GM18867 (cell line): ENCODE measurements around the gene ROCK2.
"Not testable (repeated sequence)": the region's sequence is repeated elsewhere in the genome, so short reads cannot be mapped to it uniquely, and the experiment has no call there.

ENCODE experiments used
- ATAC-seq: cut with Tn5 transposase; IDR thresholded peaks from one replicate; pipeline ENCODE4 v1.9.1; 2021; ENCODE audit warnings: mild to moderate bottlenecking, moderate library complexity; ENCODE audit not compliant: unreplicated experiment

ROCK2 gene

DNA sequence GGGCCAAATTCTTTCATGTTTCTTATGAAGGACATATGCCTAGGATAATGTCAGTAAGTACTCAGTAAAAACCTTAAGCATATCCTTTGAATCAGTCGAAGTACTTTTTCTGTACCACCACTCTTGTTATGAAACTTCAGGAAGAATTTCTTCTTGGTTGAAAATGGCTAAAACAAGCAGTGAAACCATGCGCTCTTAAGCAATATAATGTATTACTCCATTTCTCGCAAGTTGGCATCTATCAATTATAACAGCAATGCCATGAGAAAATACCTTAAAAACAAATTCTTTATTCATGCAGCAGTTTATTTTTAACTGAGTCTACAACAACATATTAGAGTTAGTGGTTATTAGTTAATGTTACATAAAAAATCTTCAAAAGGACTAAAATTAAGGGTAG lies 148.2 kb downstream of the ROCK2 start:
- ATAC-seq: no peak

GRCh38 chr2:11187731-11188130 lies 156.7 kb downstream of the ROCK2 start:
- ATAC-seq: no peak

DNA sequence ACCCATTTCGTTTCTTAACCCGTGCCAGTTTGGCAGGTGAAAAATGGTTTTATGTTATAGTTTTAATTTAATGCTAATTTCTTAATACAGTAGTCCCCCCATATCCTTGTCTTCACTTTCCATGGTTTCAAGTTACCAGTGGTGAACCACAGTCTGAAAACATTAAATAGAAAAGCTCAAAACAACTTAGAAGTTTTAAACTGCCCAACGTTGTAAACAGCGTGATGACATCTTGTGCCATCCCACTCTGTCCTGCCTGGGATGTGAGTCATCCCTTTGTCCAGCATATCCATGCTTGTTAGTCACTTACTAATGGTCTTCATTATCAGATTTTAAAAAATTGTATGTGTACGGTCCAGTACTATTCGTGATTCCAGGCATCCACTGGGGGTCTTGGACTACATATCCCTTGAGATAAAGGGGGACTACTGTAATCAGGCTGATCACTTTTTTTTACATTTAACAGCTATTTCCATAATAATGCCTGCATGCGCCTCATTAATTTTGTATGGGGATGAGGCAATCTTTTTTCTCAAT lies 157.3 kb downstream of the ROCK2 start:
- ATAC-seq: no peak

DNA sequence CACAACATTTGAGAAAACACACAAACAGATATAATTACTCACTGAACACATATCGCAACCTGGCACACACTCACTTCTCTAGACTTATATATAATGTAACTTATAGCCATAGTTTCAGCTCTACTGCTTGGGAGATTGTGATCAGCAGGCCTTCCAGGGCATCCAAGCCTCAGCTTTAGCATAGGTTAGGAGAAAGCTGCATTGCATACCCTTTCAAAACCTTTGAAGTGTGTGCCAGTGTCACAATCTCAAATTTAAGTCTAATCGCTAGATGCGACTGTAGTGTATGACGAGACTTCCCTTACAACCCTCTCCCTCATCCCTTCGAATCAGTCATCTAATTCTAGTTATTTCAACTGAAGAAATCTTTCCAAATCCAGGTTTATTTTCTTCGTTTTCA lies 158.3 kb downstream of the ROCK2 start:
- ATAC-seq: no peak

DNA sequence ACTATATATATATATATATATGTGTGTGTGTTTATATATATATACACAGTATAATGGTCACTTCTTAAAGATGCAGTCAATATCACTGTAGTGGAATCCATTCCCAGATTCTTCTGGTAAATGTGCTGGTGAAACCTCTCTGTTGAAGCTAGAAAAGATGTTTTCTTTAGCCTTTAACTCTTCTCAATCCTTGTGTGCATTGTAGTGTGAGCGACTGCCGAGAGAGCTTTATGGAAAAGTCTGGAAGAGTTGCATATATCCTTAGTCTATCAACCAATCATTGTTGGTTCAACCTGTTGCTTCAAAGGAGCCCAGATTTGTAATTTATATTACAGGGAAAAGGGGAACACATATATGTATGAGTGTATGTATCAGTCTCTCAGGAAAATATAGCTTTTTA lies 161.5 kb downstream of the ROCK2 start:
- ATAC-seq: no peak

DNA sequence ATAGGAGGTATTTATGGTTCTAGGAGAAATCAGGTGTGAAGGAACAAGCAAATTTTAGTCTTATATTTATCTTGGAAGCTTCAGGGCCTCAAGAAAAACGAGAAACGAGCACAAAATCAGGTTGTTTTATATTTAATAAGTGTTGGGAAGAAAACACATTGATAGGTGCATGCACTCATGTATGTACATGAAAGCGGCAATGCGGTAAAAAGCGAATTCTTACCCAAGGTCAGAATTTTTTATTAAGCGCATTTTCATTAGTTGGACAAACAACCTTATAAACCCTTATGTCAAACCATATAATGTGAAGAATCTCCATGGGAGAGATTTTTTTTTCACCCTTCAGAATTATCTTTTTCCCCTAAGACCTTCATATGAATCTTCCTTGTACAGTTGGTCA lies 163.8 kb downstream of the ROCK2 start:
- no peak for ATAC-seq

GRCh38 chr2:11179899-11180298 lies 164.5 kb downstream of the ROCK2 start:
- ATAC-seq: no peak

DNA sequence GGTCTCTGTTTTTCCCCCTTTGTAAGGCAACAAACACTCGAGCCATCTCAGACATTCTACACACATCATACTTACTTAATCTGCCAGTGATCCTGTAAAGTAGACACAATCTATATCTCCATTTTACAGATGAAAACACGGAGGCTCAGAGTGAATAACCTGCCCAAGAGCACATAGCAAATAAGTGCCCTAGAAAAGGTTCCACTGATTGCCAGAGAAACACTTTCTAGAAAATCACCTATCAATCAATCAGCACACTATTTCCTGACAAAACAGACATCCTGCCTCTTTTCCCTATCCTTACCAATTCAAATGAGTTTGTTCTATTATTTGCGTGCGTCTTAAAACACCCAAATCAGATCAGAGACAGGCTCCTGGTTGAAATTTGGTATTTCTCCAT lies 165.2 kb downstream of the ROCK2 start:
- no peak for ATAC-seq

- no peak for ATAC-seq
Measured at GRCh38 chr2:11177871-11178690, 166.4 kb downstream of the ROCK2 start.

DNA sequence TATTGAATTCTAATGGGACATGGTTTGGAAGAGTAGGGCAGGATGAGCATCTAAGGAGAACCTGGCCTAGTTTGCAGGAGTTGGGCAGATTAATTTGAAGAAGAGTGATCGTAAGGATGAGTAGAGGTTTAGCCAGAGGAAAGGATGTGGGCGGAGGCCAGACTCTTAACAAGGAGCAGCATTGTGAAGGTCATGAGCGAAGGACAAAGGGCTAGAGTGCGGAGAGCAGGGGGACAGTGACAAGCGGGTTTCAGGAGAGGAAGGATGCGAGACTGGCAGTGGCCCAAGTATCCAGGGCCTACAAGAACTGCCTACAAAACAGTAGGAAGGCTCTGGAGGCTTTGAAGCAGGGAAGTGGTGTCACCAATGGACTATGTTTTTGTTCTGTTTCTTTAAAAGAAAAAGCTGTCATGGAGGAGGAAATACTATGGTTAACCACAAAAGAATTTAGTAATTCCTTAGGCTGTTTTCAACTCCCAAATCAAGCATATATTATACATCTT lies 169.1 kb downstream of the ROCK2 start:
- ATAC-seq: no peak

GRCh38 chr2:11174222-11174621 lies 170.2 kb downstream of the ROCK2 start:
- ATAC-seq: no peak

DNA sequence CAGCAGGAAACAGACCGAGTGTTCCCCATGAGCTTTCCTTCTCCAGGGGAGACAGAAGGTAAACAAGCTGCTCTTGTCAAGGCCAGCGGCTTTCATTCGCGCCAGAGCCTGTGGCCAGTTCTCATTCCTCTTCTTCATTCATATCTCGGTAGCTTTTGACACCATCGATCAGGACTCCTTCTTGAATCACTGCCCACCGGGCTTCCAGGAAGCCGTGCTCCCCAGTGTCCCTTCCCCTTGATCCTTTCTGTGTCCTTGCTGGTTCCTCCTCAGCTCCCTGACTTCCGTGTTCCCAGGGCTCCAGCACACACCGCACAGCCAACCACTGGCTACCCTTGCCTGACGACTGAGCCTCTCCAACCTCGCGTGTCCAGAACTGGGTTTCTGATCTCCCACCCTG lies 175.1 kb downstream of the ROCK2 start:
- no peak for ATAC-seq

DNA sequence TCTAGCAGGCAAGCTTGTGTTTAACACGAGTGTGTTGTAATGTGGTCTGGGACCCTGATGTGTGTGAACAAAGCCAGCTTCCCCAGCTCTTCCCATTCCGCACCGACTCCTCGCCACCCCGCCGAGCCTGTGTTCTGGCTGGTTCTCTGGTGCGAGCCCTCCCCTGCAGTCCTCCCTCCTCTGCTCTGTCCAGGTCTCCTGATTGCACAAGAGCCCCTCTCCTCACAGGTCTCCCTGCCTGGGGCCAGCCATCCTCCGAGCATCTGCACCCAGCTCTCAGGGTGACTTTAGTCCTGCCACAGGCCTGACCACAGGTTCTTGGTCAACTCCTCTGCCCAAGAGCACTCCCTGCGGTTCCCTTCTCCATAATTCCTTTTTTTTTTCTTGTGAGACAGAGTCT lies 175.9 kb downstream of the ROCK2 start:
- no peak for ATAC-seq

DNA sequence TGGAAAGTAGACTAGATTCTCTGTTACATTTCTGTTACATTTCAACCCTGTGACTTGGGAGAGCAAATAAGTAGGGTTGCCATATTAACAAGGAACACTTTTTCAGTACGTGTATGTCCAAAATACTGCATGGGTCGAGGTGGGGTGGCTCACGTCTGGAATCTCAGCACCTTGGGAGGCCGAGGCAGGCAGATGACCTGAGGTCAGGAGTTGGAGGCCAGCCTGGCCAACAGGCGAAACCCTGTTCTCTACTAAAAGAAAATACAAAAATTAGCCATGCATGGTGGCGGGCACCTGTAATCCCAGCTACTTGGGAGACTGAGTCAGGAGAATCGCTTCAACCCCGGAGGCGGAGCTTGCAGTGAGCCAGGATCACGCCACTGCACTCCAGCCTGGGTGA lies 178.0 kb downstream of the ROCK2 start:
- ATAC-seq: no peak

DNA sequence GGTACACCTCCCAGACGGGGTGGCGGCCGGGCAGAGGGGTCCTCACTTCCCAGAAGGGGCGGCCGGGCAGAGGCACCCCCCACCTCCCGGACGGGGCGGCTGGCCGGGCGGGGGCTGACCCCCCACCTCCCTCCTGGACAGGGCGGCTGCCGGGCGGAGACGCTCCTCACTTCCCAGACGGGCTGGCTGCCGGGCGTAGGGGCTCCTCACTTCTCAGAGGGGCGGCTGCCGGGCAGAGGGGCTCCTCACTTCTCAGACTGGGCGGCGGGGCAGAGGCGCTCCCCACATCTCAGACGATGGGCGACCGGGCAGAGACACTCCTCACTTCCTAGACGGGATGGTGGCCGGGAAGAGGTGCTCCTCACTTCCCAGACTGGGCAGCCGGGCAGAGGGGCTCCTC lies 179.4 kb downstream of the ROCK2 start:
- not testable (repeated sequence) for ATAC-seq

DNA sequence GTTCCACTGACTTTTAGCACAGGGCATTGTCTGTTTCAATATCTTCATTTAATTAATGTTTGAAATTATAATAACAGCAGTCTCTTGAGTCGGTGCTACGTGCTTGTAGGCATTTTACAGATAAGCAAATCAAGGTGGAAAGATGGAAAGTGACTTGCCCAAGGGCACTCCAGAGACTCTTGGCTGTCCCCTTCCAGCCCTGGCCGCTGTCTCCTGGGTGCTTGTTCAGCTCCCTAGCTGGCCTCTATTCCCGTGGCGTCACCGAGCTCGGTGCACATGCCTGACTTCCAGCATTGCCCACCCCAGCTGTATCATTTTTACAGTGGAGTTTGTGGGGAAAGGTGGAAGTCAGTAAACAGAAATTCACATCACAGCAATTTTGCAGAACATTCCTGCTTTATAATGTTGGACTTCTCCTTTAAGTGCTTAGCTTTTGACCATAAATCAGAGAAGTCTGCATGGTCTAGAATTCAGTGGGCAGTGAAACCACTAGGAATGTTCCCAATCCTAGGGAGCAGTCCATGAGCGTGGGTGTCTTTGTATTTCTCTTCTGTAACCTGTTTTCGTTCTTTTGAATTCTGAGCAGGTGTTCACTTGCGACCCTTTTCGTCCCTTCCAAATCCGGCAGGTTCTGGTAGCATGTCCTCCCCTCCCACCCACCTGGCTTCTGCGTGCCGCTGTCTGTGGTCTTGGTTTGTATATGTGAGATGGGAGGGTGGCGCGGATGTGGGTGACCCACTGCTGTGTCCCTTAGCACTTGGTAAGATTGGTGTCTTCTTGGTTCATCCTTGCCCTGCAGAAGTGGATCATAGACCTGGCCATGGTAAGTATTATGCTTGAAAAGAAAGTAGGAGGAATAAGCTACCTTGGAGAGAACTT lies 180.8 kb downstream of the ROCK2 start:
- no peak for ATAC-seq

DNA sequence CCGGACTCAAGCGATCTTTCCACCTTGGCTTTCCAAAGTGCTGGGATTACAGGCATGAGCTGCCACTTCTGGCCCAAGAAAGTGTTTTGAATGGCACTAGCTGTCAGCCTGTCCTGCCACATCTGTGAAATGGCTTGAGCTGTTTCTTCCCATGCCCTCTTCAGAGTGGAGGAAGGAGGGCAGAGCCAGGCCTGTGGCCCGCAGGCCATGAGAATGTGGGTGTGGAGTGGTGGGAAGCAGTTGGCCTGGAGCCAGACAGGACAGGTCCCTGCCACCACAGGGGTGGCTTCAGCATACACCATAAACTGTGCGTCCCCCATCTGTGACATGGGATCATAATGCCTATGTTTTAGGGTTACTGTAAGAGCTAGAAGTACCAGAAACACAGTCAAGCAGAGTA lies 182.7 kb downstream of the ROCK2 start:
- ATAC-seq: no peak

DNA sequence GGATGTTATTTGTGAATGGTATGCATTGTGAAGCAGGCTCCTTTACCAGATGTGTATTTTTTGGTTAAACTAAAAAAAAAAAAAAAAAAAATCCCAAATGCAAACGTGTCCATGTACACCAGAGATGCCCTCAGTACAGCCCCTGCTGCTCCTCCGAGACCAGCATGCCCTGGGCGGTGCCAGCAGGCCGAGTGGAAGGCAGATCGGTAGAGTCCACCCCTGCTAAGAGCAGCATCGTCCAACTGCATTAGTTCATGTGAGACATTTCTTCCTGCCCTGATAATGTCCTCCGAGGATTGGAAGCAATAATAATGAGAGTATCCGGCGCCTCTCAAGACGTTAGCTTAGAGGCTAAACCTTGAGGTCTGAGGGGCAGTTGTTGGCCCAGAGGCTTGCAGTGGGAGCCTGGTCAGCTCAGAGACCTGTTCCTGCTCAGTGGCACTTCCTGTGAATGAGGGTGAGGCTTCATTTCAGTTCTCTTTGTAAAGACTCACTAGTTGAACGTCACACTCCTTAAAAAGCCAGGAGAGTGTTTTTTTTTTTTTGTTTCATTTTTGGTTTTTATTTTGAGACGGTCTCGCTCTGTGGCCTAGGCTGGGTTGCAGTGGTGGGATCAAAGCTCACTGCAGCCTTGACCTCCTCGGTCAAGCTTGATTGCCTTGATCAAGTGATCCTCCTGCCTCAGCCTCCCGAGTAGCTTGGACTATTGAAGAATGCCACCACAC lies 183.5 kb downstream of the ROCK2 start:
- no peak for ATAC-seq

DNA sequence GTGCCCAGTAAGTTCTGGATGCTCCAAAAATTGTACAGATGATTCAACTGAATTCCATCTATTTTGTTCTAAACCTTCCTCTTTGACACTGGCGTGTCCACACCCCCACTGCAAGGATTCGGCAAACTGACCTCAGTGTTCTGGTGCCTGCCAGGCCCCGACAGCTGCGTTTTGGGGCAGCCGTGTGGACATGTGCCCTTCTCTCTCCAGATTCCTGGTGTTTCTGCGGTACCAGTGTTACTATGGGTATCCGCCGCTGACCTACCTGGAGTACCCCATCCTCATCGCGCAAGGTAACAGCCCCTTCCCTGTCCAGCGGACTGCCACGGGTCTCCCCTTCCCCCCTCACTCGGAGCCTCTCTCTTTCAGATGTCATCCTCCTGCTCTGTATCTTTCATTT lies 184.2 kb downstream of the ROCK2 start:
- no peak for ATAC-seq

DNA sequence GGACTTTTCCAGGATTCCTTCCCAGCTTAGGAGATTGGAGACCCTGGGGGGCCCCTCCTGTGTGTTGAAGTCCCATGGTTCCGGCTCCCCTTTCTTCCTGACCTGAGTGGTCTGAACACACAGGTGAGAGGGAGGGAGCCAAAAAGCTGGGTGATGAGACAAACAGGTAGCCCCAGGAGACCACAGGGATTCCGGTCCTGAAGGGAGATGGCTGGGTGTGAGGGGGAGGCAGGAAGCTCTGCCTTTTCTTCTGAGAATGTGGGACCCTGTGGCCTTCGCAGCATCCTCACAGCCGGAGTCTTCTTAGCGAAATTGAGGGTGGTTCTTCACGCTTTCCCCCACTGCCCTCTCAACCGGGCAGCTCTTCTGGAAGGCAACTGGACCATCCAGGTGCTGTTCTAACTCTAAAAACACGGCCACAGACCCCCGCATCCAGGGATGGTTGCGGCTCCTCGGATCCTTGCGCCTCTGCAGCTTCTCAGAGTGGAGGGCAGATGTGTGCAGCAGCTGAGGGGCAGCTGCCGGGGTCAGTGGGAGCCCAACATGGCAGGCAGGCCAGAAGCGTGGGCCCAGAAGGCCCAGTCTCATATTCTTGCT lies 184.8 kb downstream of the ROCK2 start:
- no peak for ATAC-seq
